ENCODE data around the gene MCOLN2.

Gene MCOLN2

DNA sequence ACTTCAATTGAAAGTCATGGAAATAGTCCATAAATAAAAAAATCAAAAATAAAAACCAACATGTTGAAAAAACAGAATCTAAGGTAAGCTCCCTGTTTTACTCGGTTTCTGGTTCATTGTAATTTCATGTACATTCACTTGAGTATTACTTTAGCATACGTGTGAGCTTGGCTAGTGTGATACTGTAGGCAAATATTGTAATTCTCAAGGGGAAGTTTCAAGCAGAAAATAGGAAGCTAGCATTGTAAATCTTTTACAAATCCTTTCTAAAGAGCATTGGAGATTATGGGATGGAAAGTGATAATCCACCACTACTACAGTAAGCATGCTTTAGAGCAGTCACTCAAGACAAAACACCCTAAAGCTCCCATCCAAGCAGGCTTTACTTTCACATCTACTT, 100.6 kb downstream of the MCOLN2 start:
- no peak for DNase-seq (ENCODE audit: low read depth, low spot score)

GRCh38 chr1:84892705-84893618, 104.0 kb downstream of the MCOLN2 start, which contains the start of gene LPAR3:
Gene LPAR3 (minus strand): TSS chr1:84893206. CDS start chr1:84866120, 27,086 bp downstream.
- DNase-seq (ENCODE audit: low read depth, low spot score), result no peak

DNA sequence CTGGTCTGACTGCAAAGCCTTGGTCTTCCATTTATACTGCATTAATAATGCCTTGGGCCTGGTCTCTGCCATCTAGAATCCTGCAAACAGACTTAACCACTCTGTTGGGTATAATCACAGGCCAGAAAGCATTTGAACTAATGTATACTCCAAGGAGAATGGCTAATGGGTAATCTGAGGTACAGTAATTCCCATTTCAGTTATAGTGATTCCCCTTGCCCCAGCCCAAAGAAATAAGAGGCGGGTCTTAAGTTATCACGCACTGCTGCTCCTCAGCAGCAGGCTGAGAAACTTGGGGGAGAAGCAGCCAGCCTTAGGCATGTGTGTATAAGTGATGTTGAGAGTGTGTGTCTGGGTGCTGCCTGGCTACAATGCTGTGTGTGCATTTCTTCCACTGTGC, 106.3 kb downstream of the MCOLN2 start:
- no peak for DNase-seq (ENCODE audit: low read depth, low spot score)

DNA sequence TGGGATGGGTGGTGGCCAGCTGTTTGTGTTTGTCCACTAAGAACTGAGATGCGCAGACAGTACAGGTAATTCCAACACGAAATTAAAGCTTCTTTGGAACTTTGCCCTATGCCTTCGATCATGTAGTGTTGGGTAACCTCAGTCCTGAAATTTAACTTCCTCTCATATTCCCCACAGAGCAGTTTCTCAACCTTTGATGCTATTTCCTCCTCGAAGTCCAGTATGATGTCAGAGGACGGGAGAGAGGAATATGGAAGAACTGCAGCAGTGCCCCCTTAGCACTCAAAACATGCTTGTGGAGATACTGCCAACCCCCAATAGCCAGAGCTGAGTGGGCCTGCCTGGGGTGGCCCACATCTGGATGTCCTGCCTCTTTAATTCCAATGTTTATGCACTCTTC, 107.5 kb downstream of the MCOLN2 start:
- no peak for DNase-seq (ENCODE audit: low read depth, low spot score)

DNA sequence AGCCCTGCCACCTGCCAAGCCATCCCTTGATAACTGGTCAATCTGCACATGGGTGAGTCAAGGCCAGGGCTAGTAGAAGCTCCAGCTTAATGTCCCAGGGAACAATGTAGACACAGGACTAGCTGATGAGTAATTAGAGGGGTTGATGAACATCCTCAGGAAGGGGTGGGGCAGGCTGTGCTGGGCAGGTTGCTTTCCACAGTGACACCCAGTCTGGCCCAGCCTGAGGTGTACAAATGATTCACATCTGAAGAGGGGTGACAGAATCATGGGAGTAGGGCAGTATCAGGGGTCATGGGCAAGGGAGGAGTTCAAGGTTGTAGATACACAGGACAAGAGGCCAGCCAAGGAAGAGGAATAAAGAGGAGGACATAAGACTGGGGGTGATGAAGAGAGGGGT, 108.2 kb downstream of the MCOLN2 start:
- DNase-seq (ENCODE audit: low read depth, low spot score), result no peak

- no peak for DNase-seq (ENCODE audit: low read depth, low spot score)
Measured at GRCh38 chr1:84887261-84887934, 109.5 kb downstream of the MCOLN2 start.

GRCh38 chr1:84885469-84885868, 111.4 kb downstream of the MCOLN2 start:
- DNase-seq (ENCODE audit: low read depth, low spot score), result no peak

DNA sequence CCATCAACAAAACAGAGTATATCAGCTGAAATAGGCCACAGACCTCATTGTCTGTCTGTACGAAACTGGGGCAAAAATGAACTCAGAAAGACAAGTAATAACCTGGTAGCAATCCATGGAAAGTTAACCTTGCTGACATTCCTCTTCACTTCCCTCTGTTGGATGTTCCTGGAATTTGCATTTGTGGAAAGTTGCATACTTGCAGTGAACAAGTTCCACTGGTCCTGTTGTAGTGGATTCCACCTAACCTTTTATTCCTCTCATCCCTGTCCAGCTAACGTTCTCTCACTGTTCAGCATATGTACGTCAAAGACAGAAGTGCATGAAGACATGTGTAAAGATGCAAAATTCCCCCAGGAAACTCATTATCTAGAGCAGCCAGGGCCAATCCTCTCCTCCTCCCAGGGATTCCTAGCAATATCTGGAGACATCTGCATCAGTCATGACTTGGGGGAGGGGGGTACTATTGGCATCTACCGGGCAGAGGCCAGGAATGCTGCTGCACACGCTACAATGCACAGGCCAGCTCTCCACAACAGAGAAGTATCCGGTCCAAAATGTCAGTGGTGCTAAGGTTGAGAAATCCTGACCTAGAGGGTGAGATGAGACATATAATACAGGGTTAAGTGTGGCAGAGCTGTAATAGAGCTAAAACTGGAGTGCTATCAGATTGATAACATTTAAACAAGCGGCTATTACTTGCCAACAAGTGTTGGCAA, 112.1 kb downstream of the MCOLN2 start:
- no peak for DNase-seq (ENCODE audit: low read depth, low spot score)

DNA sequence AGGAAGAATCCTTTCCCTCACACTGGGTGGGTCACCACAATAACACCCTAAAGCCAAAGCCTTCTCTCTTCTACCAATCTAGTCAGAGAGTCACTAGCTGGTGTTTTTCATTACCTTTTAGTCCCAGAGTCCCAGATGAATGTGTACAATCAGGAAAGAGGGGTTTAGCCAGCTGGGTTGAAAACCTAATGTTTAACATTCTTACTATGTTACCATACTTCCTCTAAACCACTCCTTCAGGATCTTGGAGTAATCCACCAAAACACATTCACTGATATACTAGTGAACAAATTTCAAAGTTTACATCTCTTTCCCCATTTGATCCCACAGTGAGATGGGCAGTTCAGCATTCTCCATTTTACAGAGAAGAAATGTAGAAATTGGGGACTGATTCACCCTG, 113.6 kb downstream of the MCOLN2 start:
- no peak for DNase-seq (ENCODE audit: low read depth, low spot score)

GRCh38 chr1:84877592-84877991, 119.3 kb downstream of the MCOLN2 start:
- no peak for DNase-seq (ENCODE audit: low read depth, low spot score)

- DNase-seq (ENCODE audit: low read depth, low spot score), result no peak
Measured at GRCh38 chr1:84876353-84876752, 120.6 kb downstream of the MCOLN2 start.

Data from brain pericyte (primary cell).